NCI-H146 (cell line): Measurements from ENCODE around the gene SBNO2.
"Not testable (repeated sequence)": the region's sequence is repeated elsewhere in the genome, so short reads cannot be mapped to it uniquely, and the experiment has no call there.

Experiments used
- DNase-seq: peaks from one replicate; lab custom pipeline; 2025; lab: John Stamatoyannopoulos, UW

Gene SBNO2

GRCh38 chr19:1119475-1120217, 54.4 kb downstream of the SBNO2 start:
- no peak for DNase-seq

DNA sequence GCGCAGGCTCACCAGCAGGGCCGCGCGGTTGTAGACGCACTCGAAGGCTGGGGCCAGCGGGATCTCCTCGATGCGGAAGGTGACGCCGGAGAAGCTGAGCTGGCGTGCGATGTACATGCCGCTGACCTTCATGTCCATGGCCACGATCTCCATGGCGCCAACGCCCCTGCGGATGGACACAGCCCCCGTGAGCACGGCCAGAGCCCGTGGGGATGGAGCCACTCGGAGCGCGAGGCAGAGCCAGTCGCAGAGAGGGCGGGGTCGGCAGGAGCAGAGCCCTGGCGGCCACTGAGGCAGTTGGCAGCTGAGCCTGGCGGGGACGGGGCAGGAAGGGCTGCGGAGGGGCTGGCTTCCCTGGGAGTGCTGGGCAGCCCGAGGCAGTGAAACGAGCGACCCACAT, 55.1 kb downstream of the SBNO2 start:
- DNase-seq = no peak

DNA sequence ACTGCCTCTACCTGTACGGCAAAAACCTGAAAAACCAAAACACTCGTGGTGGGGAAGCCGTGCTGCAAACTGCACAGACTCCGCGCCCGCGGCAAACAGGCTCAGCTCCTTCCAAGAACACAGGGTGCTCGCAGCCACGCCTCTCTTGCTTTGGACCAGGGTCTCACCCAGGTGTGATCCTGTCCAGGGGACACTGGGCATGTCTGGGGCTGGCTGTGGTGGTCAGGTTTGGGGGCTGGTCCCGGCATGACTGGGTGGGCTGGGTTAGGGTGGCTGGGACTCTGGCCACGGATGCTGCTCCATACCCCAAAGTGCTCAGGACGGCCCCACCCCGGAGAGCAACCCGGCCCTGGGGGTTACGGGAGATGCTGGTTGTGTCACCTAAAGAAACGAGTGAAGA, 56.4 kb downstream of the SBNO2 start:
- no peak for DNase-seq

DNA sequence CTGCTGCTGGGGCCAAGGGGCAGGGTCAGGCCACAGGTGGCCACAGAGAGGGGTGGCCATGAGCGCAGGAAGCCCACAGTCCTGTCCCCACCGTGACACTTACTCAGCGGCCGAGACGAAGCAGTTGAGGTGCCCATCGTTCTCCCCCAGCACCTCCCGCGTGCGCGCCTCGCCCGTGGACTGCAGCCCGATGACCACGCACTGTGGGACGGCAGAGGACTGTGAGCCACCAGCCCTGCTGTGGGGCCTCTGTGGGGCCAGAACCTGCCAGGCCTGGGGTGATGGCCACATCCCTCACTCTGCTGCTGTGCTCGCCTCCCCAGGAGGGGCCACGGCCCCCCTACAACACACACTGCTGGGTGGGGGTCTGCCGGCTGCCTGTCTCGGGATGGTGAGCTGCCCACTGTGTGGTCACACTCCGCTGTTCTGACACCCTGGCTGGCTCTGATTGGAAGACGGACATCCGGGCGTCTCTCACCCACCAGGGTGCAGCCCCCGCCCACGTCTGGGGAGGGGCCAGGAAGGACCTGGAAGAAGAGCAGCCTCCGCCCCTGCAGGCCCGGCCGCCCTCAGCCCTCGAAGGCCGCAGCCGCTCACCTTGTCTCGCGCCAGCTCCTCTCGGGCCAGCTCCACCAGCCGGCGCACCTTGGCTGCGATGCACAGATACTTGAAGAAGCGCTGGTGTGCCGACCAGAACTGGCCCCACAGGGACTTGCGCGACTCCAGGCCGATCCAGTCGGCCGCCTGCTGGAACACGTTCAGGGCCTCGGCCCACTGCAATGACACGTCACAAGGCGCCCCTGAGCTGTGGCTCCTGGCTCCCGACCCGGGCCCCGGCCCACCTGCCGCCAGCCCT, 57.1 kb downstream of the SBNO2 start:
- no peak for DNase-seq

DNA sequence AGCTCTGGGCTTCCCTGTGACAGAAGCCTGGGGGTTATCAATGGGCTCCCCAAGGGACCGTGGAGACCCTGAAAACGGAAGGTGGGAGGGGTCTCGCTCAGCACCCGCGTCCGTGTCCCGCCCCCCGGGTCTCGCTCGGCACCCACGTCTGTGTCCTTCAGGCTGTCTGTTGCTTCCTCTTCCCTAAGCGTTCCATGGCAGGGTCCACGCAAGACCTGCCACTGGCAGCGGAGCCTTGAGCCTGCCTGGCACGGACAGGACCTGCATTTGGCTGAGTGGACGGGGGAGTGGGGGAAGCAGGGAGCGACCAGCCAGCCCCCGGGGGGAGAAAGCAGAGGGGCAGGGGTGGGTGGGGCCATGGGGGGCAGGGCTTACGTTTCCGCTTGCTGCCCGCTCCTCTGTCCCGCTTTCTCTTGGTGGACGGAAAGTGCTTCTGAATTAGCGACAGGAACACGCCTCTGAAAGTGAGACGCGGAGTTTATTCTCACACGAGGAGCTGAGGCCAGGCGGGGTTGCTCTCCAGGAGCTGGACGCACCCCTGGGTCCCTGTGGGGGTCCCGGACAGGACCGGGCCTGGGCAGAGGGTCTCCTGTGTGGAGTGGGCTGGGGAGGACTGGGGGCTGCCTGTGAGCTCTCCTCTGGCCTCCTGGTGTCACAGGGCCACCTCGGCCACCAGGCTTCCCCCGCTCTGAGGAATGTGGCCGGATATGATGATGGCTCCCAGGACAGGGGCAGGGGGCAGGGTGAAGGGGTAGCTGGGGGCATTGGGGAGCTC, 58.2 kb downstream of the SBNO2 start:
- DNase-seq = no peak

- not testable (repeated sequence) for DNase-seq
Observed at GRCh38 chr19:1114728-1115127, 59.3 kb downstream of the SBNO2 start.

GRCh38 chr19:1113986-1114483, 60.0 kb downstream of the SBNO2 start:
- no peak for DNase-seq

- peak; percentile 89 for DNase-seq
Observed at GRCh38 chr19:1113030-1113985, 60.8 kb downstream of the SBNO2 start.

DNA sequence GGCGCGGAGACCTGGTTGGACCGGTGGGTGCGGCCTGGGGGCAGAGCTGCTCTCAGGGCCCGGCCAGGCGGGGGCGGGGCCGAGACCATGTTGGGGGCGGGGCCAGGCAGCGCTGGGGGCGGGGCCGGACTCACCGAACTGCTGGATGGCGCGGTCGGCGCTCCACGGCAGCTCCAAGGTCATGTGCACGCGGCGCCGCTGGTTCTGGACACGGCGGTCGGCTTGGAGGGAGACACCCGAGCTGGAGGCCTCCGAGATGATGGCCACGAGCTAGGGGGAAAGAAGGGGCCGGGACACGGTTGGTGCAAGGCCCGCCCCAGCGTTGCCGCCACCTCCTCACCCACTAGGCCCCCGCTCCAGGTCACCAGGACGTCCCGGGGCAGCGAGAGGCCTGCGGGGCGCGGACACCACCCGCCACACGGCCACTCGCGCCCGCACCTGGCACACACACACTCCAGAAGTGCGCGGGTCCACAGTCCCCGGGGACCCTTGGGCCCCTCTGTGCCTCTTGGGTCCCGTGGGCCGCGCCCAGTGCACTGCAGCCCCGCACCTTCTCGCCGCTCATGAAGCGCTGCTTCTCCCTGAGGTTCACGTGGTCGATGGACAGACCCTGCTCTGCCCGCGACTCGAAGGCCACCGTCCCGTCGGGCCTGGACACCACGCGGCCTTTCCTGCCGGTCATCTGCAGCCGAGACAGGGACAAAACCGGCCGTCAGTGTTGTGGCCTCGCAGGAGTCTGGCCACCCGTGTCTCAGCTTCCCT, 61.6 kb downstream of the SBNO2 start:
- no peak for DNase-seq

- no peak for DNase-seq
Observed at GRCh38 chr19:1111641-1112267, 62.3 kb downstream of the SBNO2 start.

DNA sequence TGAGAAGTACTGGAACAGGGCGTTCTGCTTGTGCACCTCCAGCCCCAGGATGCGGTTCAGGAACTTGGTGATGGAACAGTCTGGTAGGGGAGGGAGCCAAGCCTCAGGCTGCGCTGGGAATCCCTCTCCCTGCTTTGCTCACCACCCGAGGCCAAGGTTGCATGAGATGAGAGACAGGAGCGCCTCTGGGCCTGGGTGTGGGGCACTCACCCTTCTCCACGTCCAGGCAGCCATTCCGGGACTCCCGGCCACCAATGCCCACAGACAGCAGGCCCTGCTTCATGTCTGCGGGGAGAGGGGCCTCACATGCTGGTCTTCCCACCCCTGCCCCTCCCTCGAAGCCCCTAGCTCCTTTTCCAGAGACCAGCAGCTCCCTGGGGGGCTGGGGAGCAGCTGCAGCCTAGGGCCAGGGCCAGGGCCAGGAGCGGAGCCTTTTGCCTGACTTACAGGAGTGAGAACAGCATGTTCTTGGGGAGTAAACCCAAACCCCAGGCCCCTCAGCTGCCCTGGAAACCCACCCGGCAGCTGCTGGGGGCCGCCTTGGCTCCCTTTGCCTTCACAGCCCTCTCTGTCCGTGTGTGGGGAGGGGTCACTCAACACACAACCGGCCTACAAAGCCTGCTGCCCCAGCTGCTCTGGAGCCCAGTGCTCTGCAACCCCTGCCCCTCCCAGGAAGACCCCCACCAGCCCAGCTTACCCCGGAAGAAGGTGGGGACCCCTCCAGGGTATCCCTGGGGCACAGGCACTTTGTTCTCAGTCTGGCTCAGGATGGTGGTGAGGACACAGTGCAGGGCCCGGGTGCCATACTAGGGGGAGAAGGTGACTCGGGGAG, 63.0 kb downstream of the SBNO2 start:
- no peak for DNase-seq

GRCh38 chr19:1109697-1110671, 64.1 kb downstream of the SBNO2 start:
- no peak for DNase-seq

- no peak for DNase-seq
Observed at GRCh38 chr19:1109032-1109551, 65.0 kb downstream of the SBNO2 start.

GRCh38 chr19:1108291-1109031, 65.6 kb downstream of the SBNO2 start:
- no peak for DNase-seq

GRCh38 chr19:1107661-1108261, 66.3 kb downstream of the SBNO2 start:
- DNase-seq = no peak
